Prostate gland (tissue), 2 donors: ENCODE measurements around the gene KIF12.

Experiments
- CTCF ChIP-seq, 4 experiments: fragments of 200-600 bp in 2 of 4; fragments of 450-650 bp in 2 of 4; sonication (generic) in 2 of 4; IDR thresholded peaks; 1 replicate in 3 of 4; 2 replicates in 1 of 4; pipeline ENCODE4 v1.5.1; 2016 to 2019; ENCODE audit warnings: antibody characterized with exemption in 4 of 4, mild to moderate bottlenecking in 2 of 4, moderate library complexity in 2 of 4
- POLR2AphosphoS5 ChIP-seq: sonication (generic); formaldehyde crosslinking; IDR thresholded peaks from one replicate; pipeline ENCODE4 v1.6.1; 2017; ENCODE audit warnings: antibody characterized with exemption

GRCh38 chr9:114096041-114096511 lies 3.0 kb downstream of the KIF12 start:
- TF ChIP-seq CTCF (IDR thresholded peaks at IDR 0.05) (no peak), POLR2AphosphoS5 (no peak)
